Left lung (tissue), 10 donors: ENCODE measurements around the gene CEND1. TPM values are rescaled to one million over a fixed set of nuclear protein-coding genes. Genes with fewer than 3 reads are reported as not detected.

Experiments used
- ATAC-seq: fragments of 200-7000 bp; cut with Tn5 transposase; one replicate; pipeline ENCODE4 v1.9.1; 2020; ENCODE audit warnings: moderate library complexity
- DNase-seq, 4 donors: peaks; one replicate each; pipeline ENCODE4 v3.0.0-alpha.2; 2013 to 2020
- H3K27ac ChIP-seq, 2 donors: fragments of 200-600 bp; sonication (generic) in 1 of 2; one replicate each; pipeline versions ENCODE4 v1.5.0 to v1.8.0; 2020 to 2021
- H3K27me3 ChIP-seq, 2 donors: fragments of 200-600 bp; sonication (generic) in 1 of 2; one replicate each; pipeline versions ENCODE4 v1.5.0 to v1.8.0; 2020 to 2021
- H3K36me3 ChIP-seq, 2 donors: fragments of 200-600 bp; sonication (generic) in 1 of 2; one replicate each; pipeline versions ENCODE4 v1.5.0 to v1.8.0; 2020 to 2021
- H3K4me1 ChIP-seq, 2 donors: fragments of 200-600 bp; one replicate each; pipeline ENCODE4 v1.8.0; 2021
- H3K4me3 ChIP-seq, 2 donors: fragments of 200-600 bp; sonication (generic) in 1 of 2; one replicate each; pipeline versions ENCODE4 v1.5.0 to v1.8.0; 2020 to 2021; ENCODE audit warnings: mild to moderate bottlenecking in 1 of 2
- H3K9me3 ChIP-seq, 2 donors: fragments of 200-600 bp; sonication (generic) in 1 of 2; one replicate each; pipeline versions ENCODE4 v1.5.0 to v1.8.0; 2020 to 2021
- intact Hi-C, 2 donors: fragments of 100-400 bp; cut with DNase I; formaldehyde crosslinking; loops; one replicate each; pipeline versions ENCODE4 v1.11.2 to v1.14.2; 2022
- polyA plus RNA-seq, 6 donors: library from polyadenylated mRNA; unstranded; fragments of 120-200 nt; gene quantifications; one replicate each; pipeline ENCODE4 v1.2.1, GENCODE V29; 2013; ENCODE audit not compliant: insufficient read length in 6 of 6
- total RNA-seq, 2 donors: library from RNA; stranded (reverse); fragmentation: NEBNext Ultra II Directional; extraction: Animal tissue kit (Norgen Biotek cat#: 25700); gene quantifications; one replicate each; pipeline ENCODE4 v1.2.1, GENCODE V29; 2021
- TF ChIP-seq, protein P1 (sequence below), 2 donors: fragments of 200-600 bp; sonication (generic) in 1 of 2; IDR thresholded peaks; one replicate each; pipeline versions ENCODE4 v1.5.0 to v1.8.0; 2021; ENCODE audit warnings: antibody characterized with exemption in 2 of 2
- donor health status: DM: no; HTN: yes; CAD: no.
- donor health status: DM: no; HTN: no; CAD: no.

The CEND1 gene
- total and polyA plus RNA-seq, 8 donors, result 0.11 to 0.47 (median 0.36) TPM; not detected in 1

DNA sequence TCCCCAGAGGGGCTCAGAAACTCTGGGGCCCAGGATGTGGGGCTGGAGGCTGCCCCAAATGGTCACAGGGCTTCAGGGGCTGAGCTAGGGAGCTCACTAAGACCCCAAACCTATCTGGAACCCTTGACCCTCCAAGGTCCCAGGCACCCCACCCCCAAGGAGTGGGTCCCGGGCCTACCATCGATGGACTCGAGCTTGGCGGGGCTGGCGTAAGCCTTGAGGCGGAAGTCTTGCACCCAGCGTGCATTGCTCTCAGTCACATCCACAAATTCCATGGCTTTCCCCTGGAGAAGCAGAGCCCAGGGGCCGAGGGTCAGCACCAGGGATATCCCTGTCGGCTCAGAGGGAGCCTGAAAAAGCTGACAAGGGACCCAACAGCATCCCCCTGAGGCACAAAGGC is 16.1 kb downstream of the CEND1 start:
- intact Hi-C loops, result no loop called here
- H3K27ac ChIP-seq, result no peak overlapping the region
- H3K4me1 ChIP-seq, result peaks cover 16 to 39% of the 10 kb centered on the region in 2 donors
- DNase-seq (no peak), ATAC-seq (no peak)
- peaks cover 0 to 51% of the 10 kb centered on the region in 2 donors for H3K36me3 ChIP-seq
- H3K4me3 ChIP-seq, result no peak overlapping the region
- H3K27me3 ChIP-seq, result no peaks in the 10 kb centered on the region
- TF ChIP-seq, protein P1, sequence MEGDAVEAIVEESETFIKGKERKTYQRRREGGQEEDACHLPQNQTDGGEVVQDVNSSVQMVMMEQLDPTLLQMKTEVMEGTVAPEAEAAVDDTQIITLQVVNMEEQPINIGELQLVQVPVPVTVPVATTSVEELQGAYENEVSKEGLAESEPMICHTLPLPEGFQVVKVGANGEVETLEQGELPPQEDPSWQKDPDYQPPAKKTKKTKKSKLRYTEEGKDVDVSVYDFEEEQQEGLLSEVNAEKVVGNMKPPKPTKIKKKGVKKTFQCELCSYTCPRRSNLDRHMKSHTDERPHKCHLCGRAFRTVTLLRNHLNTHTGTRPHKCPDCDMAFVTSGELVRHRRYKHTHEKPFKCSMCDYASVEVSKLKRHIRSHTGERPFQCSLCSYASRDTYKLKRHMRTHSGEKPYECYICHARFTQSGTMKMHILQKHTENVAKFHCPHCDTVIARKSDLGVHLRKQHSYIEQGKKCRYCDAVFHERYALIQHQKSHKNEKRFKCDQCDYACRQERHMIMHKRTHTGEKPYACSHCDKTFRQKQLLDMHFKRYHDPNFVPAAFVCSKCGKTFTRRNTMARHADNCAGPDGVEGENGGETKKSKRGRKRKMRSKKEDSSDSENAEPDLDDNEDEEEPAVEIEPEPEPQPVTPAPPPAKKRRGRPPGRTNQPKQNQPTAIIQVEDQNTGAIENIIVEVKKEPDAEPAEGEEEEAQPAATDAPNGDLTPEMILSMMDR (IDR thresholded peaks at IDR 0.05), result no peak
- H3K9me3 ChIP-seq, result no peaks in the 10 kb centered on the region

DNA sequence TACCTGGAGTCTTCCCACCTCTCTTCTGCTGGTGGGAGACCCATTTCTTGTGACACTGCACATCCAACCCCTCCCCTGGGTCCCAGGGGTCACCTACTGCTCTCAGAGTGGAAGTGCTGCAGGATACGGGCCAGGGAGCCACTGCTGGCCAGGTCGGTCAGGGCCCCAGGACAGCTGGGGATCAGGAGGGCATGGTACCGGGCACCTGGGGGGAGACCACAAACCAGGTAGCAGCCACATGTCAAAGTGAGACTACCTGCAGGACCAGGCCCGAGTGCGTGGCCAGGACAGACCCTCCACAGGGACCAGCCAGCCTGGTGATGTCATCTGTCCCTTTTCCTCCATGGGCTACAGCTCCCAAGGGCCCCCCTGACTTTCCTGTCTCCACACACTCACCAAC is 16.5 kb downstream of the CEND1 start:
- Histone ChIP-seq H3K4me3 (no peak overlapping the region), H3K36me3 (peaks cover 0 to 51% of the 10 kb centered on the region in 2 donors), H3K27me3 (no peaks in the 10 kb centered on the region), H3K9me3 (no peaks in the 10 kb centered on the region), H3K27ac (no peak overlapping the region), H3K4me1 (peaks cover 13 to 35% of the 10 kb centered on the region in 2 donors)
- ATAC-seq (no peak), DNase-seq (no peak)
- intact Hi-C loops, result no loop called here
- TF ChIP-seq, protein P1 (IDR thresholded peaks at IDR 0.05), result no peak

DNA sequence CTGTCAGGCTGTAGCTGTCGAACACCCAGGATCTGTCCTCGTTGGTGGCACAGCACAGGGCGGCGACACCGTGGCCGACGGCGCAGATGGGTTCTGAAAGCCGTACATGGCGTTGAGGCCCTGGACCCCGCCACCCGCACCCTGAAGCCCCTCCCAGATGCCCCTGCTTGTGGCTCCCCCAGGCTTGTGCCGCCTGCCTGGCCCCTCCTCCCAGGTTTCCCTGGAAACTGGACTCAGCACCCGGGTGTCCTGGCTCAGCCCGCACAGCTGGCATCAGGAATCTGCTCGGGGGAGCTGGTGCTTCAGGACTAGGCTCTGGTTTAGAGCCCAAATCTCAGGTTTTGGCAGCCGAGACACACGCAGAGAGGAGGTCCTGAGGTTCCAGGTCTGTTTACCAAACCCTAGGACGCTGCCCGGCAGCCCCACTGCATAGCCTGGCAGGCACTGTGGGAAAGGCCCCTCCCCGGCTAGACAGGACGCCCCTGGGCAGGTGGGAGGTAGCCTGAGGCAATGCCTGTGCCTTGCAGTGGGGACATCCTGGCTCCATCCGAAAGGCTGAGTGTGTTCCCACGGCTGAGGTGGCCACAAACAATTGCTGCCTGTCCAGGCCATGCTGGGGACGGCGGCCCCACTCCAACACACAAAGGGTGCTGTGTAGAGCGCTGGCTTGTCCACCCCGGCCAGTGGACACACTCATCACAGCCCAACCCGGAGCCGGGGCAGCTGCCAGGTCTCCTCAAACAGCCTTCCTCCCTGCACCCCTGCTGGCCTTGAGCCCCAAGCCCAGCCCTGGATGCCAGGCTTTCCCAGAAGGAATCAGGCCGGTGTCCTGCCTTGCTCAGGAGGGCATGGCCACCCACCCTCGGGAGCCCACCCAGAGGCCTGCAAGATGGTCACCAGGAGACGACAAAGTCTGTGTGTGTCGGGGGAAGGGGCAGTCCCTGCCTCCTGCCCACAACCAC is 17.2 kb downstream of the CEND1 start:
- Histone ChIP-seq H3K27me3 (no peaks in the 10 kb centered on the region), H3K9me3 (no peaks in the 10 kb centered on the region), H3K36me3 (peaks cover 0 to 52% of the 10 kb centered on the region in 2 donors), H3K4me3 (no peak overlapping the region), H3K4me1 (peaks cover 9 to 29% of the 10 kb centered on the region in 2 donors), H3K27ac (no peak overlapping the region)
- TF ChIP-seq, protein P1 (IDR thresholded peaks at IDR 0.05), result no peak
- ATAC-seq, result no peak
- DNase-seq, result no peak
- intact Hi-C loops, result no loop called here

DNA sequence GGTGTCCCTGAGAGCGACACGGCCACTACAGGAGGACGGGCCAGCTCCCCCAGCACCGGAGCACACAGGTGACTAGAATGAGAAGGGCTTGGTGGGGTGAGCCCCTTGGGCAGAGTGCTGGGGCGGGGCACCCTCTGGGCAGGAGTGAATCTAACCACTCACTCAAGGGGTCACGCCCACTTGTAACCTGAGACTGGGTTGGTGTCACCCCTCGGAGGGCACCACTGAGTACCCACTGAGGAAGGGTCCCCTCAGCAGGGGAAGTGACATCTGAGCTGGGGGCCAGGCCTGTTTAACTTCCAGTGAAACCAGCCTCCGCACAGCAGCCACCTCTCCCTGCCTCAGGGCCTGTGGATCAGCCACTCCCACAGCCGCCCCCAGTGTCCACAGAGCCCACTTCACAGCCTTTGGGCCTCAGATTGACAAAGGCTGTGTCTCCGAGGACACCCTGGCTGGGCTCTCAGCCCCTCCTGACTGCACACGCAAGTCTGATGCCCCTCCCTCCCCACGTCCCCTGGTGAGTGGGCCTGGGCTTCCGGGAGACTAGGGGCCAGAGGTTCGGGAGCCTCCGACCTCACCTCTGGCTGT is 18.2 kb downstream of the CEND1 start:
- Histone ChIP-seq H3K36me3 (peaks cover 0 to 62% of the 10 kb centered on the region in 2 donors), H3K9me3 (no peaks in the 10 kb centered on the region), H3K27me3 (no peaks in the 10 kb centered on the region), H3K27ac (no peak overlapping the region), H3K4me1 (peaks cover 9 to 27% of the 10 kb centered on the region in 2 donors), H3K4me3 (no peak overlapping the region)
- TF ChIP-seq, protein P1 (IDR thresholded peaks at IDR 0.05), result no peak
- ATAC-seq (no peak), DNase-seq (no peak)
- intact Hi-C loops, result no loop called here
